ENCODE results near the gene GOSR2.

Gene GOSR2

DNA sequence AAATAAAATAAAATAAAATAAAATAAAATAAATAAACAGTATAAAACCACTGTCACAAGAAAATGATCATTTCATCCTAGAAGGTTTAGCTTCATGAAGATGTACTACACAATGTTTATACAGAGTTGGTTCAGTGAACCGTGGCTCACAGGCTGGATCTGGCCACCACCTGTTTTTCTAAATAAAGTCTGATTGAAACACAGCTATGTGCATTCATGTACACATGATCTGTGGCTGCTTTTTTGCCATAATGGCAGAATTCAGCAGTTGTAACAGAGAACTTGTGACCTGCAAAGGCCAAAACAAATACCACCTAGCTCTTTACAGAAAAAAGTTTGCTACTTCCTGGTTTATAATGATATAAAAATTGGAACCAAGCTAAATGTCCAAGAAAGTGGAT lies 68.7 kb downstream of the GOSR2 start:
- no peak for DNase-seq (ENCODE audit: low read depth in 3 of 3)

Data from stimulated activated CD4-positive, alpha-beta T cell treated with anti-CD3 and anti-CD28 coated beads, TNF-alpha, amount 100 ng/mL, for 24 hours (primary cell).